HG02798 (cell line): ENCODE data around the gene FGD5.
A peak's percentile ranks its signal among the peaks of the same experiment; 100 is the strongest.

Experiments used
- ATAC-seq: cut with Tn5 transposase; IDR thresholded peaks from one replicate; pipeline ENCODE4 v1.9.1; 2021; ENCODE audit warnings: mild to moderate bottlenecking; ENCODE audit not compliant: unreplicated experiment, poor library complexity

Gene FGD5

DNA sequence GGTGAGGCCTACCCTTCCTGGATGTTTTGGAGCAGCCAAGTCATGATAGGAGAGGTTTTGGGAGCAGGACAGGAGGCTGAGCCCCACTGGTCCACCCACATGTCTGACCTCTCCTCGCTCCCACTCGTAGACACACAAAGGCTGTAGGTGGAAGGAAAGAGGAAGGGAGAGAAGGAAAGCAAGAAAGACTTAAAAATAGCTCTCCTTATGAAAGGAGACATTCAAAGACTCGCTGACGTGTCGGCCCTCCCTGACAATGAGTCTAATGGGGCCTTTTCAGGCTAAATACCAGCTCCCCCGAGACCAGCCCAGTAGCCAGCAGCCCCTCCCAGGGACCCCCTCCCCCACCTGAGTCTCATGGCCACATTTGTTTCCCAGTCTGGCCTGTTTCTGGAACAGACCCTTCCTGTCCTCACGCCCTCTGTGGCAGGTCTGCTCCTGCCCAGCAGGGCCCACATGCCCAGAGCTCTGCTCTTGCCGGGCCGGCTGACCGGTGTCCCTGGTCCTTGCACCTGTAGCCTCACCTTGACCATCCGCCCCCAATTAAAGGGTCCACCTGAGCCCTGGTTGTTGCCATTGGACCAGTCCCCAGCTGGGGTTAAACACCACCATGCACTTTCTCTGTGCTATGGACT lies 49.3 kb downstream of the FGD5 start:
- peak; percentile 42 for ATAC-seq

DNA sequence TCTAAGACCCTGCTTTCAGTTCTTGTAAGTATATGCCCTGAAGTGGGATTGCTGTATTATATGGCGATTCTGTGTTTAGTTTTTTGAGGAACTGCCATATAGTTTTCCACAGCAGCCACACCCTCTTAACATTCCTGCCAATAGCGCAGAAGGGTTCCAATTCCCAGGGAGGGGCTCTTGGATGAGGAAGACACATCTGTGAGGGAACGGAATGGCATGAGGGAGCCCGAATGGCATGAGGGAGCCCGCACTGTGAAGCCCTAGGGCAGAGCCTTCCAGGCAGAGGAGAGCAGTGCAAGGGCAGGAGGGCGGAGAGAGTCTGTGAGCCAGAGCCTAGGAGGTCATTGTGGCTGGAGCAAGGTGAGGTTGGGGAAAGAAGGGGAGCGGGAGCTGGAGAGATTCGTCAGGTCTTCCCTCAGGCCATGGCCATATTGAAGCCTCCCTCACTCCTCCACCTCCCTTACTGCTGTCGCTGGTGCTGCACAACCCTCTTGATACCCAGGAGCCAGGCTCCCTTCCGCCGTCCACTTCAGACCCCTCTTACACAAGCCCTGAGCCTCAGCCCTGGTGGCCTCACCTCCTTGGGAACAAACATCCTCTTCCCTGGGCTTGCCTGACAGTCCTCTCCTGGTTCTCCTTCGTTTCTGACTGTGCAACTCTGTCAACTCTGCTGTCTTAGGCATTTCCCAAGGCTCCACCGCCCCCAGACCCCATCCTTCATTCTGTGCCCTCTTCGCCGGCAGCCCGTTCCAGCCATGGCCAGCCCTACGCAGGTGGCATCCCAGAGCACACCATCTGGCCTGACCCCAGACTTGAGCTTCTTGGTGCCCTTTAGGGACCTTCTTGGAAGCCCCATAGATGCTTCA lies 51.4 kb downstream of the FGD5 start:
- no peak for ATAC-seq

DNA sequence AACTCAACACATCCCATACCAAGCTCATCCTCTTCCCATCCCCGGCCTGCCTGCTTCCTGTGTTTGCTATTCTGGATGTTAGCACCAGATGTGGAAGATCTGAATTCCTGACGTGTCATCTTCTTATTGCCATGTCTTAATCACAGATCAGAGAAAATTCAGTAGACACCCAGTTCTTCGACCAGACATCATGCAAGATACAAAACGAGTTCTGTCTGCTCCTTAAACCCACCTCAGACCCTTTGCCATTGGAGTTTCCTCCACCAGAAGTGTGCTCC lies 52.0 kb downstream of the FGD5 start:
- ATAC-seq = no peak

DNA sequence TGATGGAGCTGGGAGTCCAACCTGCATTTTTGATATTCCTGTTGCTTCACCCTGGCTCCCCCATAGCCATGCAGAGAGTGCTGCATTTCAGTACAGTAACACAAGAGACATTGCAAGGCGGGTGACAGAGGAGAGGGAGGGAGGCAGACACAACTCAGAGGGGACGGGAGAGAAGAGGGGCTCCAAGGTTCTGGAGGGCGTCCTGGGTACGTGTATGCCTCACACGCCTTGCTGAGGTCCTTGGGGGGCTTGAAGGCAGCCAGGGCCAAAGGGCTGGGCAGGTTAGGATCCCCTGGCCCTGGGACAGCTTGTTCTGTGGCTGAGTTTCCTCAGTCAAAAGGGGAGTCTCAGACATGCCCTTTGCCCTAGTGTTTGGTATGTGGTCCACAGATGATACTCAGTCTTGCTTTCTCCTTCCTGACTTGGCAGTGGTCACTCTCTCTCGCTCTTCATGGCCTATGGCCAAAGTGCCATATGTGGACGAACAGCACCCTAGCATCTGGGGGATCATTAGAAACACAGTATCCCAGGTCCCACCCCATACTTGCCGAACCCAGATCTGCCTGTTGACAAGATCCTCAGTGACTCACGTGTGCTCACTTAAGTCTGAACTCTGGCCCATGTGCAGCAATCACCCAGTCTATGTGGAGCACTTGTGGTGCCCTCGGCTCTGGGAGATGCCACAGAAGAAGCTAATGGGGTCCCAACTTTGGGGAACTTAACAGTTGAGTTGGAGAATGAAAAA lies 52.9 kb downstream of the FGD5 start:
- no peak for ATAC-seq

DNA sequence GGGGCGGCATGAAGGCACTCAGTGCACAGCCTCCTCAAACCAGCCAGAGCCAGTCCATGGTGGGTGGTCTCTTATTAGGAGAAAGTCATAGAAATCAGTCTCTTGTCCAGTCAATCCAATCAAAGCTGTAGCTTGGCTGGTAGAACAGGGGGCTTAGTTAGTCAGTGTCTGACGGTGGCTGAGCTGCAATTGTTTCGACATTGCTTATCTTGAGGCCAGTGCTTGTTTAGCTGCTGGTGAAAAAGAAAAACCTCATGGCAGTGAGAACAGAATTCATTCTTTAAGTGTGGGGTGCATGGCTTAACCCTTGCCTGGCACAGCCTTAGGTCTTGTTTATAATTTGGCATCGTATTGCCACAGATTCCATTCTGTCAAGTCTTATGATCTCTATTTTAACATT lies 53.9 kb downstream of the FGD5 start:
- no peak for ATAC-seq

DNA sequence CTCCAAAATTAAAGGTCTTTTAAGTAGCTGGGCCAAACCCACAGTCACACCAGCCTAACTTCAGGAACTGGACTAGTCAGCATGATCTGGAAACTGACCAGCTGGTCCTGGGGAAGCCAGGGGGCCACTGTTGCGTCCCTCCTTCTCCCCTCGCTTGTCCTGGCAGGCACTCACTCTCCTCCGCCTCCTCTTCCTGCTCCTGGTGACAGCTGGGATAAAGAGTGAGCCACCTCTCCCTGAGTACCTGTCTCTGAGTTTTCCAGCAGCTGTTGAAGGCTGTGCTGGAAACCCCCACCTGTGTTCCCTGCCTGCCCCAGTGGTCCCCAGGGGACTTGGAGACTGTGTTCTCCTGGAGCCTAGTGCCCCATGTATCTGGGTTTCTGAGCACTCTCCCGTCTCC lies 56.0 kb downstream of the FGD5 start:
- no peak for ATAC-seq

DNA sequence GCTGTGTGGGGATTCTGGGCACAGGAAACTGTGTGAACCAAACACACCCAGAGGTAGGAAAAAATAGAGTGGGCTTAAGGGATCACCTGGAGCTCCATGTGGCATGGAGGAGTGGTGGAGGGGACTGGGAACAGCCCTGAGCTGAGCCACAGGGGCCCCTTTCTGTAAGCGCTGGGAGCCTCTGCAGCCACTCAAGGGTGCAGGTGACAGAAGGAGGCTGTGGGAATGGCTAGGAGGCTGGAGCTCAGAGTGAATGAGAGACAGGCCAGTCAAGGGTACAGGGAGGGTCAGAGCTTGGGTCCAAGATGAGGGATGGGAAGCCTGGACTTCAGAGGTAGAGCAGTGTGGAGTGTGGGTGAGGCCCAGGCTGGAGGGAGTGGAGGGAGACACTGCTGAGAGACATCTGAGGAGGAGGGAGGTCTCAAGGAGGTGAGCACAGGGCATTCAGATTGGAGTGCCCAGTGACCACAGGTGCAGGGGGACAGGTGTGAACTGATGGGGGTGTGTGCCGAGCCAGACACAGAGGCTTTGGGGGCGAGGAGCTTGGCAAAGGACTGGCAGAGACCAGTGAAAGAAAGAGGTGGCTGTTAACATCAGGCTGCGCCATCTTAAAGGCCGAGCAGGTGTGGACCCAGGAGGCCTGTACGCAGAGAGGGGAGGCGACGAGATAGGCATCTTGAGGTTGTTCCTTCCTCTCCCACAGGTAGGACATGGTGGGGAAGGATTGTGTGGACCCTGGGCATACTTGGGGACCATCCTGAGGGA lies 56.8 kb downstream of the FGD5 start:
- no peak for ATAC-seq

DNA sequence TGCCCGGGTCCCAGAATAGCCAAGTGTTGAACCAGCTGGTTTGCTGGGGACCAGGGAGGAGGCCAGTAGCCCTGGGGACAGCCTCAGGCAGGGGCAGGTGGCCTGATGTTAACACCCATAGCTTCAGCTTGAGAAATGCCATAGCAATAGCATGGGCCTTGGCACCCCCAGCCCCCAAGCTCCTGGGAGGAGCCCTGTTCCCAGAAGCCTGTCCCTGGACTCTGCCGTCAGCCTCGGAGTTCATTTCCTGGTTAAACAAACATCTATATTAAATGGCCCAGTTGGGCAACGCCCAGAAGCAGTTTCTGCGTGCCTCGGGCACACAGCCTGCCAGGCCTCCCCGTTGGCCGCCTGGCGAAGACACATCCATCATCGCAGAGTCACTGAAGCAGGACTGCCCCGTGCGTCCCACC lies 58.2 kb downstream of the FGD5 start:
- ATAC-seq = no peak

DNA sequence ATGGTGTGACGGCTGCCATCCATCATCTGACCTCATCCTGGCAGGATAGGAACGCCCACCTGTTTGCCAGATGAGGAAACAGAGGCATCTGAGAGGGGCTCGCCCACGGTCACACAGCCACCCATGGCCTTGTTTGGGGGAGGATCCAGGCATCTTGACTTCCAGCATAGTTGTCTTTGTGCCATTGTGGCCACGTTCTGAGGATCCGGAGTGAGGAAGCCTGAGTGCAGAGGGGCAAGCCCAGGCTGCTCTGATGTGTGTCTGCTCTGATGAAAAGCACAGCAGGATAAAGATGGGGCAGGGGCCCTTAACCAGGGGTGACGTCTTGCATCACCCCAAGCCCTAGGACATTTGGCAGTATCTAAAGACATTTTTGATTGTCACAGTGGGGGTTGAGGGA lies 58.7 kb downstream of the FGD5 start:
- ATAC-seq = no peak

DNA sequence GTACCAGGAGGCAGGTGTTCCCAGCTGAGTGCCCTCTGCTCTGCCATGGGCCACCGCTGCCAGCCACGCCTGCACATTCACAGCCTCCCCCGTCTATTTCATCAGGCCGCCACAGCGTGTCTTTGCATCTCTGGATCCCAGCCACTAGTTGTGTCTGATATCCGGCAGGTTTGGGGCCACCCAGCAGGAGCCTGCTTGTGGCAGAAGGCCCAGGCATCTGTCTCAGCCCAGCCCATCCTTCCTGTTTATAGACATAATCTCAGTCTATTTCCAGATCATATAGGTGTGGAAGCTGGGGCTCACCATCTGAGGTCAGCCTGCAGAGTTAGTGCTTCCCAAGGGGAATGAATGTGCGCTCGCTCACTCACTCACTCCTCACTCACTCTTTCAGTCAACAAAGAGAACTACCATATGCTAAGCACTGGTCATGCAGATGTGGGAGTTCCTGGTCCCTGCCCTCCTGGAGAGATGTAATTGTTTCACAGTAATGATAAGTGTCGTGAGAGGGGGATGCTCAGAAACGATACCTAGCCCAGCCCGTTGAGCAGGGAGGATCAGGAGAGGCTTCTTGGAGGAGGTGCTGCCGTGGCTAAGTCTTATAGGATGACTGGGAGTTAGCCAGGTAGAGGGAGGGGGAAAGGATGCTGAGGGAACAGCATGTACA lies 60.6 kb downstream of the FGD5 start:
- no peak for ATAC-seq

DNA sequence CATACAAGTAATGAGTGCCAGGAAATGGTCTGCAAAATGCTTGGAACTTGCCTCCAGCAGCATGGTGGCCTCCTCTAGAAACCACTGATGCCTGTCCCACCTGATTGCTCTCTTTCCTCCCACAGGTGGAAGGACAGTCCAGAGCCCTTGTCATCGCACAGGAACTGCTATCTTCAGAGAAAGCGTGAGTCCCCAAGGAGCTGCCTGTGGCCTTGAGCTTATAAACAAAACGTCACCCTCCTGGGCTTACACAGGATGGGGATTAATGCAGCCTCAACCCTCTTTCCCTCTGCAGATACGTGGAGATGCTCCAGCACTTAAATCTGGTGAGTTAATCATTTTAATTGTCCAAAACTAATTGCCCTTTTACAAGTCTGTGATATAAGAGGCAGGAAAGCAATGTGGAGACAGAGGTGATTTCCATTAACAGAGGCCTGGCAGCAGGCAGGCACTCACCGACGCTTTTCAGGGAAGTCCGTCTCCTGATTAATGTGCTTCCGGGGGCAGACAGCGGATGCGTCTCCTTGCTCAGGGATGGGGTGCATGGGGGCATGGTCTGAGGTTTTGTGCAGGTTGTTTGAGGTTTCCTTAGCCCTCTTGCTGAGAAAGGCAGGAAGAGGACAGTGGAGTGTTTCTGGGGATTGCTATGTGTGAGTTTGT lies 61.8 kb downstream of the FGD5 start:
- no peak for ATAC-seq

DNA sequence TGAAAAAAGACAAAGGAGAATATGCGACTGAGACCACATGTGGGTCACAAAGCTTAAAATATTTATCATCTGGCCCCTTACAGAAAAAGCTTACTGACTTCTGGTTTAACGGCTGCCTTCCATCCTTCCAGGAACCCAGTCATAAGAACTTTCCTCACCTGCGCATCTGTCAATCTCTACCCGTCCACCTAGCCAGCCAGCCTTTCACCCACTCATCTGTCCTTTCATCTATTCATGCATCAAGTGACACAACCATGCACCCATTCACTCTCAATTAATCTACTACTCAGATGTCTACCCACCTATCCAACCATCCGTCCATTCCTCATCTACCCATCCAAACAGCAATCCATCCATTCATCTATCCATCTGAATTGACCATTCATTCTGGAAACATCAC lies 64.5 kb downstream of the FGD5 start:
- no peak for ATAC-seq

DNA sequence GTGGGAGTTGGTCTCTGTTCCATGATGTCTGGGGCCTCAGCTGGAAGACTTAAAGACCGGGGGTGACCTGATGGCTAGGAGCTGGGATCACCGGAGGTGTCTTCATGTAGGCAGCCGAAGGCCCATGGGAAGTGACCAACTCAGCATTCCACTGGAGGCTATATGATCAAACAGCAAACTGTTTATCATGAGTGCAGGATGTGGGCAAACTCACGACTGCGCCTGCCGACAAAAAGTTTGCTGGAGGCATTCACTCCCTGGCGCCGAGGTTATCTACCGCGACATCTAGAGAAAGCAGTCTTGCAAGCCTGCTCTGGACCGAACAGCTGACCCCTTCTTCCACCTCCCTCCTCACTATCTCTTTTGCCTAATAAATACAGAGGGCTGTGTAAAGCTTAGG lies 65.9 kb downstream of the FGD5 start:
- no peak for ATAC-seq

DNA sequence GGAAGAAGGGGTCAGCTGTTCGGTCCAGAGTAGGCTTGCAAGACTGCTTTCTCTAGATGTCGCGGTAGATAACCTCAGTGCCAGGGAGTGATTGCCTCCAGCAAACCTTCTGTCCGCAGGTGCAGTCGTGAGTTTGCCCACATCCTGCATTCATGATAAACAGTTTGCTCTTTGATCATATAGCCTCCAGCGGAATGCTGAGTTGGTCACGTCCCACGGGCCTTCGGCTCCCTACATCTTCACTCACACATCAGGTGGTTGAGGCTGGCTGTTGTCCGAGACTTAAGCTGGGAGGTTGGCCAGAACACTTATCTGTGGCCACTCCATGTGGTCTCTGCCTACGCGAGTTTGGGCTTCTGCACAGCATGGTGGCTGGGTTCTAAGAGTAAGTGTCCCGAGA lies 66.5 kb downstream of the FGD5 start:
- no peak for ATAC-seq

DNA sequence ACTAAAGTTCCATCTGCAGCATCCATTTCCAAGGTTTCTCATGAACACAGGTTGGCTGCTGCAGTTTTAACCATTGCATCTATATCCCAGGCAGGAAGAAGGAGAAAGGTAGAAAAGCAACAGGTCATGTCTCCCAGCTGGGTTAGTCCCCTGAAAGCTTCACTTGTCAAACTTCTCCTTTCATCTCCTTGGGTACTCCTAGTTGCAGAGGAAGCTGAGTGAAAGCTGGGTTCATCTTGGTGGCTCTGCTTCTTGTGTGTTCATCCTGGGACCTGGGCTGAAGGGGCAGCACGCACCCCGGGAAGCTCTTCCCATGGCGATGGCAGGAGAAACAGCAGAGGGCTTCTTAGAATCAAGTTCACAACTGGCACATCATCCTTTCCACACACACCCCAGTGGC lies 67.3 kb downstream of the FGD5 start:
- no peak for ATAC-seq

DNA sequence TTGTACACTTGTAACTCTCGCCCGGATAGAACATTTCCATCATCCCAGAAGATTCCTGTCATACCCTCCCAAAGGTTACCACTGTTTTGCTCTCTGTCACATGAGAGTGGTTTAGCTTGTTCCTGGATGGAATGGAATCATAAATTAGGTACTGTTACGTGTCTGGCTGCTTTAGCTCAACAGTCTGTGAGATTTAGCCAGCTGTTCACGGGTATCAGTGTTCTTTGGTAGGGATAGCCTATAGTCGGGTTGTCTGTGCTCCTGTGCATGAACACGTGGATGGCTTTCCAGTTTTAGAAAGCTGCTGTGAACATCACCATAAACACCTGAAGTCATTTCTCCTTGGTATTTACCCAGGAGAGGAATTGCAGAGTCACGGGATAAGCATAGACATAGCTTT lies 70.4 kb downstream of the FGD5 start:
- ATAC-seq = no peak

DNA sequence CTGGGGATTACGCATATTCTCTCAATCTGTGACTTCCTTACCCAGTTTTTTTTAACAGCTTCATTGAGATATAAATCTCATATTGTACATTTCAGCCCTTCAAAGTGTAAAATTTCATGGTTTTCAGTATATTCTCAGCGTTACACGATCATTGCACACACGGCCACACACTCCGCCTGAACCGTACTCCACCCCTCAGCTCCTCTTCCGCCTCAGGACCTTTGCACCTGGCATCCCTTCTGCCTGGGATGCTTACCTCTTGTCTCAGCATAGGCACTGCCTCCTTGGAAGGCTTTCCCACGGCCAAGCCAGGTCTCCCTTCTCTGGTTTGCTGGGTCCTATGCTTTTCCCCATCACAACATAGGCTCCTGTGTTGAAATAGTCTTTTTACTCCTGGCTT lies 71.2 kb downstream of the FGD5 start:
- ATAC-seq = no peak

DNA sequence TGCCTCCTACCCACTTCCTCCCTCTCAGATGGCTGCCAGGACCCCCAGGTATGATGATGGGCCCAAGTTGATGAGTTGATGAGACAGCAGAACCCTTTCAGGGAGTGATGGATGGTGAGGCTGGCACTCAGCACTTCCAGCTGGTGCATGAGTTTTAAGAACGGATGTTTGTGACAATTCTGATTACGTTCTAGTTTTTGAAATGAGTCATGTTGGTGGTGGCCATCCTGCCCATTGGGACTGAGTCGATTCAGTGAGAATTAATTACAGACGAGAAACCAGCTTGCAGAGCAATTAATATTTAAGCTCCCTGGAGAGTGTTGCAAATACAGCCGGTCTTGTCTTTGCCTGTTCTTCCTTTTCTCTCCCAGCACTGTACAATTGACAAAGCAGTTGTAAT lies 71.7 kb downstream of the FGD5 start:
- no peak for ATAC-seq

DNA sequence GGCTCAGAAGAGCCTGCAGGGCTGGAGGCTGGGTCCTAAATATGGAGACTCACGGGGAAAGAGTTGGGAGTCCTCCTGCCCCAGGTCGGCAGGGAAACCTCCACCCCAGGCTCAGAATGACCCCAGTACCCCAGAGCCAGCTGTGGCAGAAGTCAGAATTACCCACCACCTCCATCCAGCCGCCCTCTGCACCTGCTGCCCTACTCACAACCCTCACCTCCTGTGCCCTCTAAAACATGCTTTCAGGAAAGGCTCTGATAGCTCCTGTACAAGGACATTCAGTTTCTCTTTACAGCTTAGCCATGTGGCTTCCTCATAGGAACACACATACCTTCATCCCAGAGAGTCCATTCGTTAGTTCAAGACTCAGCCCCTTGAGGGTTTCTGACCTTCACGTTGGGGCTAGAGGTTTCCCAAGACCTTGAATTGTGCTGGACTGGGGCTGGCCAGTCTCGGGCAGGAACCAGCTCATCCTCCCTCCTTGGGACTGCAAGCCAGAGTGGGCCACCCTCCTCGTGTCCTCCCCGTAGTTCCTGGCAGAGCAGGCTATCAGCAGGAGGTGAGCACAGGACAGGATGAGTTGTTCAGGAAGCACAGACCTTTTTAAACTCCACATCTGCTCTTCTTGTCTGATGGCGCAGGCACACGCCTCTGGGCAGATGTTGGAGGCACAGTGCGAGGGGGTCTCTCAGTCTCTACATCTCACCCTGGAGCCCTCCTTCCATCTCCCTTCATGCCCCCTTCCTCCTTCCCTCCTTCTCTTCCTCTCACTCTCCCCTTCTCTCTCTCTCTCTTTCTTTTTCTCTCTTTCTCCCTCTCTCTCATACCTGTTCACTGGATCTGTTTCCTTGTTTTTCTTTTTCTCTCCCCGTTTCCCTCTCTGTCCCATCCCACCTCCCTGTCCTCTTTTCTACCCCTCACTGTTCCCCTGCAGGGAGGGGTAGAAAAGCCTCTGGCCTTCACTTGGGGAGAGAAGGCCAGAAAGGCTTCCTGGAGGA lies 72.7 kb downstream of the FGD5 start:
- ATAC-seq = no peak
